Neural cell (in vitro differentiated cells): Measurements from ENCODE around the gene ASB18.

Experiments used
- CTCF ChIP-seq: fragments of 450-650 bp; IDR thresholded peaks from 2 replicates; pipeline ENCODE4 v1.5.1; 2014; ENCODE audit warnings: antibody characterized with exemption, mild to moderate bottlenecking, moderate library complexity; ENCODE audit not compliant: poor library complexity, severe bottlenecking
- EZH2 ChIP-seq: fragments of 200-600, 300-800 bp; shearing (Covaris generic), sonication (generic); IDR thresholded peaks from 2 replicates; pipeline ENCODE4 v1.6.1; 2014; ENCODE audit warnings: antibody characterized with exemption, low read length, borderline replicate concordance, mild to moderate bottlenecking; ENCODE audit not compliant: insufficient read depth, poor library complexity, severe bottlenecking
- POLR2AphosphoS5 ChIP-seq: IDR thresholded peaks from 2 replicates; pipeline ENCODE4 v1.6.1; 2012
- TAF1 ChIP-seq: IDR thresholded peaks from 2 replicates; pipeline ENCODE4 v1.6.1; 2012; ENCODE audit warnings: low read depth

- TF ChIP-seq EZH2 (peak; percentile 96), TAF1 (peak; percentile 30), POLR2AphosphoS5 (peak; percentile 45), CTCF (no peak)
Observed at GRCh38 chr2:236169741-236170589, 94.2 kb downstream of the ASB18 start.
